GM23248 (cell line): Measurements from ENCODE around the gene CHD9. TPM values are rescaled to one million over a fixed set of nuclear protein-coding genes. Genes with fewer than 3 reads are reported as not detected.

Source experiments
- DNase-seq: peaks from one replicate; pipeline ENCODE4 v3.0.0-alpha.2; 2015
- H2AFZ ChIP-seq: fragments of 200-600 bp; sonication (generic); 2 replicates; pipeline ENCODE4 v1.6.1; 2016; ENCODE audit warnings: antibody characterized with exemption
- H3F3A ChIP-seq: fragments of 200-600 bp; sonication (generic); 2 replicates; pipeline ENCODE4 v1.6.1; 2016; ENCODE audit warnings: mild to moderate bottlenecking, antibody characterized with exemption, mixed run types; ENCODE audit not compliant: insufficient read depth
- H3K27ac ChIP-seq: fragments of 200-600 bp; sonication (generic); 2 replicates; pipeline ENCODE4 v1.5.1; 2016; ENCODE audit warnings: mild to moderate bottlenecking
- H3K27me3 ChIP-seq: fragments of 200-600 bp; sonication (generic); replicated peaks from 2 replicates; pipeline ENCODE4 v1.6.1; 2016; ENCODE audit warnings: mild to moderate bottlenecking; ENCODE audit not compliant: insufficient read depth
- H3K36me3 ChIP-seq: fragments of 200-600 bp; sonication (generic); 2 replicates; pipeline ENCODE4 v1.6.1; 2016; ENCODE audit warnings: low read depth, mild to moderate bottlenecking
- H3K4me1 ChIP-seq: fragments of 200-600 bp; sonication (generic); 2 replicates; pipeline ENCODE4 v1.6.1; 2016; ENCODE audit warnings: mild to moderate bottlenecking; ENCODE audit not compliant: insufficient read depth
- H3K4me2 ChIP-seq: fragments of 200-600 bp; sonication (generic); one replicate; pipeline ENCODE4 v1.6.1; 2016; ENCODE audit warnings: mild to moderate bottlenecking; ENCODE audit not compliant: unreplicated experiment
- H3K4me3 ChIP-seq: fragments of 200-600 bp; sonication (generic); 2 replicates; pipeline ENCODE4 v1.5.1; 2016; ENCODE audit warnings: mild to moderate bottlenecking
- H3K79me2 ChIP-seq: fragments of 200-600 bp; sonication (generic); 2 replicates; pipeline ENCODE4 v1.6.1; 2016; ENCODE audit warnings: mild to moderate bottlenecking; ENCODE audit not compliant: insufficient read depth
- H3K9ac ChIP-seq: fragments of 200-600 bp; sonication (generic); 2 replicates; pipeline ENCODE4 v1.6.1; 2016; ENCODE audit warnings: mild to moderate bottlenecking
- H3K9me2 ChIP-seq: fragments of 200-600 bp; sonication (generic); 2 replicates; pipeline ENCODE4 v1.6.1; 2016; ENCODE audit warnings: mixed run types, mild to moderate bottlenecking, moderate library complexity; ENCODE audit not compliant: insufficient read depth
- H3K9me3 ChIP-seq: fragments of 200-600 bp; sonication (generic); one replicate; pipeline ENCODE4 v1.6.1; 2017; ENCODE audit warnings: low read depth
- H4K20me1 ChIP-seq: fragments of 200-600 bp; sonication (generic); 2 replicates; pipeline ENCODE4 v1.6.0; 2016; ENCODE audit not compliant: insufficient read depth
- EZH2 ChIP-seq: fragments of 200-600 bp; sonication (generic); IDR thresholded peaks from 2 replicates; pipeline ENCODE4 v1.6.1; 2018; ENCODE audit warnings: antibody characterized with exemption, mild to moderate bottlenecking; ENCODE audit not compliant: insufficient read depth, poor library complexity, severe bottlenecking
- EZH2phosphoT487 ChIP-seq: fragments of 200-600 bp; sonication (generic); IDR thresholded peaks from 2 replicates; pipeline ENCODE4 v1.6.1; 2018; ENCODE audit warnings: antibody characterized with exemption, moderate library complexity, mild to moderate bottlenecking, low read depth; ENCODE audit not compliant: insufficient read depth
- WGBS, 2 experiments: methylation state at CpG; one replicate each; pipeline ENCODE4 v1.1.6; 2015 to 2017; ENCODE audit warnings: low lambda C conversion rate in 2 of 2, low coverage in 1 of 2; ENCODE audit errors: missing lambda C conversion rate in 2 of 2; 5-methylcytosine and 5-hydroxymethylcytosine counted together
- in situ Hi-C: fragments of 300-500 bp; cut with MboI; formaldehyde crosslinking; loops from 2 replicates; pipeline ENCODE4 v1.15.0; 2020
- polyA plus RNA-seq: library from polyadenylated mRNA; unstranded; fragments of >200 nt; fragmentation: Nextera tagmentation; extraction: Ambion mirVana; gene quantifications from 2 replicates; pipeline ENCODE4 v1.2.1, GENCODE V29; 2016
- total RNA-seq: library from RNA; depleted of rRNA; stranded (reverse); fragments of >200 nt; shearing (Covaris generic); gene quantifications from 2 replicates; pipeline ENCODE4 v1.2.3, GENCODE V29; 2014

The CHD9 gene
- total and polyA plus RNA-seq, 2 experiments from 2014 or later = 20.5 to 47.4 TPM

- in situ Hi-C loops = no loop called here
- H2AFZ ChIP-seq = peak within 1 kb of the TSS; percentile 46
- 88 to 98% methylated on average over 2 of the region's 2 CpGs for WGBS, 2 experiments
- H3K27ac ChIP-seq = peak within 1 kb of the TSS; percentile 80
- no peaks in the 10 kb centered on the region for H3K36me3 ChIP-seq
- no peaks in the 10 kb centered on the region for H4K20me1 ChIP-seq
- H3K79me2 ChIP-seq = peaks cover 28% of the 10 kb centered on the region
- H3K9ac ChIP-seq = peak within 1 kb of the TSS; percentile 71
- TF ChIP-seq EZH2 (no peak), EZH2phosphoT487 (no peak)
- DNase-seq = peak; percentile 95
- H3K4me1 ChIP-seq = peaks cover 19% of the 10 kb centered on the region; the same call in 1 of the 2 replicates
- no peaks in the 10 kb centered on the region for H3K27me3 ChIP-seq
- peak within 1 kb of the TSS; percentile 84 for H3K4me2 ChIP-seq
- H3K9me3 ChIP-seq = no peaks in the 10 kb centered on the region
- H3K9me2 ChIP-seq = no peaks in the 10 kb centered on the region
- H3K4me3 ChIP-seq = peak within 1 kb of the TSS; percentile 67
- peaks cover 28% of the 10 kb centered on the region for H3F3A ChIP-seq
Observed at GRCh38 chr16:53052519-53053501, 2.0 kb upstream of the CHD9 start, which contains the start of gene CHD9NB. Gene CHD9NB (minus strand): TSS chr16:53052897. CDS start chr16:53044158, 8,739 bp downstream.

GRCh38 chr16:53053967-53054669, 673 bp upstream of the CHD9 start:
- Histone ChIP-seq H4K20me1 (no peaks in the 10 kb centered on the region), H3K9me2 (no peaks in the 10 kb centered on the region), H2AFZ (peak overlapping the region; percentile 90), H3K9me3 (no peaks in the 10 kb centered on the region), H3K79me2 (peaks cover 41% of the 10 kb centered on the region), H3K27ac (peak overlapping the region; percentile 69), H3F3A (peaks cover 28% of the 10 kb centered on the region), H3K4me1 (peaks cover 19% of the 10 kb centered on the region; the same call in 1 of the 2 replicates), H3K4me2 (peak overlapping the region; percentile 90), H3K4me3 (peak overlapping the region; percentile 75), H3K9ac (peak overlapping the region; percentile 76), H3K27me3 (no peaks in the 10 kb centered on the region), H3K36me3 (no peaks in the 10 kb centered on the region)
- in situ Hi-C loops = no loop called here
- DNase-seq = peak; percentile 63
- WGBS, 2 experiments = 42% methylated on average over 13 of the region's 13 CpGs
- TF ChIP-seq EZH2phosphoT487 (no peak), EZH2 (no peak)

- Histone ChIP-seq H3K9ac (peak overlapping the region; percentile 76), H3K4me3 (peak overlapping the region; percentile 75), H3K9me3 (no peaks in the 10 kb centered on the region), H2AFZ (peak overlapping the region; percentile 90), H3K79me2 (peaks cover 57% of the 10 kb centered on the region), H3K36me3 (no peaks in the 10 kb centered on the region), H3K9me2 (no peaks in the 10 kb centered on the region), H3K4me1 (peaks cover 19% of the 10 kb centered on the region; the same call in 1 of the 2 replicates), H3K4me2 (peak overlapping the region; percentile 90), H3K27ac (peak overlapping the region; percentile 69), H3K27me3 (no peaks in the 10 kb centered on the region), H3F3A (peaks cover 28% of the 10 kb centered on the region), H4K20me1 (no peaks in the 10 kb centered on the region)
- in situ Hi-C loops = no loop called here
- TF ChIP-seq EZH2phosphoT487 = no peak
- no peak for TF ChIP-seq EZH2
- 27 to 31% methylated on average over 10 of the region's 10 CpGs for WGBS, 2 experiments
- peak; percentile 68 for DNase-seq
Observed at GRCh38 chr16:53055541-53056391, 975 bp downstream of the CHD9 start.
